Effector memory CD8-positive, alpha-beta T cell (primary cell): Measurements from ENCODE around the gene STK40.

Source experiments
- ATAC-seq: fragments of 150-1000 bp; cut with Tn5 transposase; replicated peaks from 2 replicates; pipeline ENCODE4 v1.10.0; 2021; ENCODE audit warnings: mild to moderate bottlenecking, moderate library complexity
- DNase-seq, 3 experiments: peaks; one replicate each; pipeline ENCODE4 v3.0.0; 2021
- H3K27ac Mint-ChIP-seq, 2 donors: one replicate each; pipeline ENCODE4 v1.8.0; 2022; ENCODE audit warnings: mild to moderate bottlenecking in 2 of 2, mixed read lengths in 2 of 2, moderate library complexity in 2 of 2
- H3K27me3 Mint-ChIP-seq, 2 donors: one replicate each; pipeline ENCODE4 v1.8.0; 2022; ENCODE audit warnings: mixed read lengths in 2 of 2
- H3K36me3 Mint-ChIP-seq: one replicate; pipeline ENCODE4 v1.8.0; 2022; ENCODE audit warnings: mild to moderate bottlenecking, moderate library complexity, mixed read lengths; ENCODE audit not compliant: insufficient read depth
- H3K4me1 Mint-ChIP-seq, 2 donors: one replicate each; pipeline ENCODE4 v1.8.0; 2022; ENCODE audit warnings: low read depth in 2 of 2, mixed read lengths in 2 of 2
- H3K4me3 Mint-ChIP-seq, 2 donors: one replicate each; pipeline ENCODE4 v1.8.0; 2022; ENCODE audit warnings: mild to moderate bottlenecking in 2 of 2, mixed read lengths in 2 of 2, moderate library complexity in 2 of 2
- H3K9me3 Mint-ChIP-seq, 2 donors: one replicate each; pipeline ENCODE4 v1.8.0; 2022; ENCODE audit warnings: mixed read lengths in 2 of 2

The STK40 gene

GRCh38 chr1:36303650-36304360, 81.9 kb downstream of the STK40 start:
- peaks cover 9 to 12% of the 10 kb centered on the region in 2 donors for H3K4me1 Mint-ChIP-seq
- no peak for ATAC-seq
- H3K36me3 Mint-ChIP-seq = peaks cover 55% of the 10 kb centered on the region
- no peak for DNase-seq
- H3K27ac Mint-ChIP-seq = peak overlapping the region; percentile 50 to 72
- H3K9me3 Mint-ChIP-seq = no peaks in the 10 kb centered on the region
- H3K27me3 Mint-ChIP-seq = no peaks in the 10 kb centered on the region
- H3K4me3 Mint-ChIP-seq = peak overlapping the region in 1 of 2 donors; percentile 32

GRCh38 chr1:36303244-36303643, 82.5 kb downstream of the STK40 start:
- Mint-ChIP-seq H3K4me3 (peak overlapping the region in 1 of 2 donors; percentile 32), H3K9me3 (no peaks in the 10 kb centered on the region), H3K4me1 (peaks cover 9 to 12% of the 10 kb centered on the region in 2 donors), H3K36me3 (peaks cover 61% of the 10 kb centered on the region), H3K27me3 (no peaks in the 10 kb centered on the region), H3K27ac (peak overlapping the region; percentile 50 to 72)
- no peak for ATAC-seq
- no peak for DNase-seq

- no peaks in the 10 kb centered on the region for H3K27me3 Mint-ChIP-seq
- H3K4me3 Mint-ChIP-seq = no peak overlapping the region
- ATAC-seq (no peak), DNase-seq (no peak)
- no peaks in the 10 kb centered on the region for H3K9me3 Mint-ChIP-seq
- peaks cover 0 to 2% of the 10 kb centered on the region in 2 donors for H3K4me1 Mint-ChIP-seq
- H3K27ac Mint-ChIP-seq = peak overlapping the region; percentile 20 to 83
- peaks cover 71% of the 10 kb centered on the region for H3K36me3 Mint-ChIP-seq
Measured at GRCh38 chr1:36301220-36301619, 84.5 kb downstream of the STK40 start.

DNA sequence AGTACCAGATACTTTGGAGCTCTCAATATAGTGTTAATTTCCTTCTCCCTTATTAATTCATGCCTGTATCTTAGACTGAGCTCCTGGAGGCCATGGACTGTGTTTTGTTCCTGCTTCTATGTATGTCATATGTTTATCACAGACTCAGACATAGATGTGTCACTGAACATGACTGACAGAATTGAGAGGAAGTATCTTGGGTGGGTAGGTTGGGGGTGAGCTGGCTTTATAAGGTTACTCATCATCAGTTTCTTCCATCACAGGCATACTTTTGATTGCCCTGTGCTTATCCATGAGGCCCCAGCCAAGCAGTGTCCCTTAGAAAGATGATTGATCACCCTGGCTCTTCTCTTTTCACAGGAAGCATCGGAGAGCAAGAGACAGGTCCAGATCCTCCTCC, 85.2 kb downstream of the STK40 start:
- H3K4me1 Mint-ChIP-seq = no peaks in the 10 kb centered on the region
- H3K36me3 Mint-ChIP-seq = peaks cover 67% of the 10 kb centered on the region

DNA sequence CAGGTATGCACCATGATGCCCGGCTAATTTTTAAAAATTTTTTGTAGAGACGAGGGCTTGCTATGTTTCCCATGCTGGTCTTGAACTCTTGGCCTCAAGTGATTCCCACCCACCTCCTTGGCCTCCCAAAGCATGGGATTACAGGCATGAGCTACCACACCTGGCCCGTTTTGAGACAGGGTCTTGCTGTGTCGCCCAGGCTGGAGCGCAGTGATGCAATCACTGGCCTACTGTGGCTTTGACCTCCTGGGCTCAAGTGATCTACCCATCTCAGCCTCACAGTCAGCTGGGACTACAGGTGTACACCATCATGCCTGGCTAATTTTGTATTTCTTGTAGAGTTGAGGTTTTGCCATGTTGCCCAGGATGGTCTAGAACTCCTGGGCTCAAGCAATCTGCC, 87.1 kb downstream of the STK40 start:
- no peaks in the 10 kb centered on the region for H3K9me3 Mint-ChIP-seq

More for the DNA sequence above, 85.2 kb downstream of the STK40 start:
- H3K4me3 Mint-ChIP-seq = no peak overlapping the region
- H3K27ac Mint-ChIP-seq = peak overlapping the region; percentile 20 to 83
- ATAC-seq (no peak), DNase-seq (no peak)
- H3K9me3 Mint-ChIP-seq = no peaks in the 10 kb centered on the region
- no peaks in the 10 kb centered on the region for H3K27me3 Mint-ChIP-seq

DNA sequence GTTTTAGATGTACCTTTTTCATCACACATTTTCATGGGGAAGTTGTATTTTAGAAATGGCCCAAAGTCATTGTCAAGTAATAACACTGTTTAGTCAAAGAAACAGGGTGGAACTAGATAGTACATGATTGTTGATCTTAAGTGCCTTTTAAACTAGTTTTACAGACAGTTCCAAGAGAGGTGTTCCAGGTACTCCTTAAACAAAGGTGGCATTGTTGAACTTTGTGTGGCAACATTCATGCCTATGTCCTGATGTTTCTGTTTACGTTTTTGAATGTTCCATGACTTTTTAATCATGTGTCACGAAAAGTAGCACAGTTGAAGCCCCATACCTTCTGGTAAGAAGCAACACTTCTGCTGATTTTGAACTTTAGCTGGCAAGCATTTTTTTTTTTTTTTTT, 88.7 kb downstream of the STK40 start:
- Mint-ChIP-seq H3K27me3 (no peaks in the 10 kb centered on the region), H3K4me1 (no peaks in the 10 kb centered on the region), H3K27ac (no peak overlapping the region), H3K9me3 (no peaks in the 10 kb centered on the region), H3K4me3 (no peak overlapping the region), H3K36me3 (peaks cover 72% of the 10 kb centered on the region)
- ATAC-seq (no peak), DNase-seq (no peak)

More for the DNA sequence above, 87.1 kb downstream of the STK40 start:
- no peak overlapping the region for H3K4me3 Mint-ChIP-seq
- no peak for ATAC-seq
- no peak overlapping the region for H3K27ac Mint-ChIP-seq
- H3K27me3 Mint-ChIP-seq = no peaks in the 10 kb centered on the region
- no peak for DNase-seq
- H3K4me1 Mint-ChIP-seq = no peaks in the 10 kb centered on the region
- H3K36me3 Mint-ChIP-seq = peaks cover 72% of the 10 kb centered on the region

GRCh38 chr1:36295390-36295789, 90.3 kb downstream of the STK40 start:
- no peak overlapping the region for H3K4me3 Mint-ChIP-seq
- no peak overlapping the region for H3K27ac Mint-ChIP-seq
- H3K4me1 Mint-ChIP-seq = no peaks in the 10 kb centered on the region
- ATAC-seq = no peak
- no peaks in the 10 kb centered on the region for H3K9me3 Mint-ChIP-seq
- H3K36me3 Mint-ChIP-seq = peaks cover 78% of the 10 kb centered on the region
- no peaks in the 10 kb centered on the region for H3K27me3 Mint-ChIP-seq
- DNase-seq = no peak
